Effector memory CD4-positive, alpha-beta T cell (primary cell): Measurements from ENCODE around the gene CUX1.

Experiments
- DNase-seq, 3 donors: peaks; one replicate each; pipeline ENCODE4 v3.0.0-alpha.2; 2020
- H3K27ac ChIP-seq: 2 replicates; pipeline ENCODE4 v1.7.0; 2013; ENCODE audit warnings: mild to moderate bottlenecking, low read length, moderate library complexity; ENCODE audit not compliant: insufficient read depth, poor library complexity, severe bottlenecking
- H3K27me3 ChIP-seq: replicated peaks from 2 replicates; pipeline ENCODE4 v1.7.0; 2013; ENCODE audit warnings: mild to moderate bottlenecking, low read length; ENCODE audit not compliant: insufficient read depth, control insufficient read depth, poor library complexity, severe bottlenecking
- H3K36me3 ChIP-seq: 2 replicates; pipeline ENCODE4 v1.7.0; 2013; ENCODE audit warnings: mild to moderate bottlenecking, low read length, moderate library complexity; ENCODE audit not compliant: control insufficient read depth, insufficient read depth
- H3K4me1 ChIP-seq: 2 replicates; pipeline ENCODE4 v1.7.0; 2013; ENCODE audit warnings: low read length, mild to moderate bottlenecking; ENCODE audit not compliant: control insufficient read depth, insufficient read depth, poor library complexity, severe bottlenecking
- H3K4me3 ChIP-seq: 2 replicates; pipeline ENCODE4 v1.7.0; 2013; ENCODE audit warnings: low read length, low read depth, mild to moderate bottlenecking; ENCODE audit not compliant: insufficient read depth, poor library complexity, severe bottlenecking
- H3K9me3 ChIP-seq: 2 replicates; pipeline ENCODE4 v1.7.0; 2013; ENCODE audit warnings: mild to moderate bottlenecking, low read length, moderate library complexity; ENCODE audit not compliant: control insufficient read depth

The CUX1 gene

GRCh38 chr7:101904019-101904418 lies 86.6 kb downstream of the CUX1 start:
- no peak for DNase-seq
- Histone ChIP-seq H3K36me3 (no peaks in the 10 kb centered on the region), H3K27me3 (no peaks in the 10 kb centered on the region), H3K27ac (no peak overlapping the region), H3K9me3 (no peaks in the 10 kb centered on the region), H3K4me1 (no peaks in the 10 kb centered on the region), H3K4me3 (no peak overlapping the region)

GRCh38 chr7:101905203-101905865 lies 87.9 kb downstream of the CUX1 start:
- no peak for DNase-seq
- H3K36me3 ChIP-seq = no peaks in the 10 kb centered on the region
- H3K27me3 ChIP-seq = no peaks in the 10 kb centered on the region
- no peaks in the 10 kb centered on the region for H3K4me1 ChIP-seq
- no peaks in the 10 kb centered on the region for H3K9me3 ChIP-seq
- H3K27ac ChIP-seq = no peak overlapping the region
- H3K4me3 ChIP-seq = no peak overlapping the region

GRCh38 chr7:101906291-101907240 lies 89.1 kb downstream of the CUX1 start:
- no peaks in the 10 kb centered on the region for H3K4me1 ChIP-seq

GRCh38 chr7:101910991-101911799 lies 93.8 kb downstream of the CUX1 start:
- no peak overlapping the region for H3K27ac ChIP-seq
- DNase-seq = no peak
- H3K4me1 ChIP-seq = no peaks in the 10 kb centered on the region
- no peaks in the 10 kb centered on the region for H3K9me3 ChIP-seq
- no peaks in the 10 kb centered on the region for H3K27me3 ChIP-seq
- H3K36me3 ChIP-seq = peaks cover 5% of the 10 kb centered on the region
- no peak overlapping the region for H3K4me3 ChIP-seq

More at GRCh38 chr7:101906291-101907240, 89.1 kb downstream of the CUX1 start:
- H3K36me3 ChIP-seq = no peaks in the 10 kb centered on the region
- no peaks in the 10 kb centered on the region for H3K9me3 ChIP-seq
- H3K27me3 ChIP-seq = no peaks in the 10 kb centered on the region
- no peak overlapping the region for H3K27ac ChIP-seq
- DNase-seq = no peak
- H3K4me3 ChIP-seq = no peak overlapping the region

GRCh38 chr7:101911800-101912715 lies 94.6 kb downstream of the CUX1 start:
- Histone ChIP-seq H3K27ac (no peak overlapping the region), H3K27me3 (no peaks in the 10 kb centered on the region), H3K9me3 (no peaks in the 10 kb centered on the region), H3K4me1 (no peaks in the 10 kb centered on the region), H3K36me3 (peaks cover 10% of the 10 kb centered on the region), H3K4me3 (no peak overlapping the region)
- DNase-seq = no peak

GRCh38 chr7:101912716-101913110 lies 95.3 kb downstream of the CUX1 start:
- Histone ChIP-seq H3K27ac (no peak overlapping the region), H3K27me3 (no peaks in the 10 kb centered on the region), H3K4me1 (no peaks in the 10 kb centered on the region), H3K9me3 (no peaks in the 10 kb centered on the region), H3K36me3 (peaks cover 10% of the 10 kb centered on the region), H3K4me3 (no peak overlapping the region)
- DNase-seq = no peak

- Histone ChIP-seq H3K9me3 (no peaks in the 10 kb centered on the region), H3K4me3 (no peak overlapping the region), H3K36me3 (peaks cover 13% of the 10 kb centered on the region), H3K27me3 (no peaks in the 10 kb centered on the region), H3K4me1 (no peaks in the 10 kb centered on the region), H3K27ac (no peak overlapping the region)
- DNase-seq = no peak
Measured at GRCh38 chr7:101913247-101913721, 95.9 kb downstream of the CUX1 start.

- Histone ChIP-seq H3K27ac (no peak overlapping the region), H3K27me3 (no peaks in the 10 kb centered on the region), H3K36me3 (peaks cover 15% of the 10 kb centered on the region), H3K4me1 (no peaks in the 10 kb centered on the region), H3K4me3 (no peak overlapping the region), H3K9me3 (no peaks in the 10 kb centered on the region)
- no peak for DNase-seq
Measured at GRCh38 chr7:101913851-101914250, 96.4 kb downstream of the CUX1 start.

- H3K4me1 ChIP-seq = no peaks in the 10 kb centered on the region
- no peak overlapping the region for H3K27ac ChIP-seq
- no peak overlapping the region for H3K4me3 ChIP-seq
- DNase-seq = no peak
- H3K27me3 ChIP-seq = no peaks in the 10 kb centered on the region
- H3K9me3 ChIP-seq = no peaks in the 10 kb centered on the region
- peaks cover 15% of the 10 kb centered on the region for H3K36me3 ChIP-seq
Measured at GRCh38 chr7:101915000-101915399, 97.6 kb downstream of the CUX1 start.
